ENCODE measurements around the gene ZNF263.

ZNF263 gene

GRCh38 chr16:3285131-3285530 is 1.8 kb downstream of the ZNF263 start:
- H2AFZ ChIP-seq (ENCODE audit: low read depth, low read length): no peak overlapping the region
- TF ChIP-seq EZH2 (IDR thresholded peaks at IDR 0.05; ENCODE audit: borderline replicate concordance, low read depth, low read length, severe bottlenecking) (no peak), CTCF (IDR thresholded peaks at IDR 0.05; ENCODE audit: borderline replicate concordance, extremely low read depth, low read length, poor library complexity, severe bottlenecking) (no peak)
- H3K9ac ChIP-seq (ENCODE audit: low read depth, low read length): peak overlapping the region; percentile 89
- H3K4me3 ChIP-seq (ENCODE audit: low read depth in 1 of 2, low read length in 2 of 2): peak overlapping the region in 1 of 2 experiments; percentile 90; a peak in 3 of 4 replicates
- H3K4me1 ChIP-seq (ENCODE audit: insufficient read depth, low read length): peaks cover 40% of the 10 kb centered on the region
- H3K4me2 ChIP-seq (ENCODE audit: insufficient read depth, low read length): peak overlapping the region; percentile 94
- H3K36me3 ChIP-seq (ENCODE audit: insufficient read depth, low read length): peaks cover 60% of the 10 kb centered on the region
- ATAC-seq (ENCODE audit: insufficient read depth, low read depth): no peak
- no peak overlapping the region for H3K27ac ChIP-seq (ENCODE audit: low read length)
- peaks cover 69% of the 10 kb centered on the region for H3K79me2 ChIP-seq (ENCODE audit: insufficient read depth, low read length)
- DNase-seq: no peak
- peaks cover 6% of the 10 kb centered on the region for H3K9me3 ChIP-seq (ENCODE audit: insufficient read depth, low read length, severe bottlenecking)
- no peaks in the 10 kb centered on the region for H3K27me3 ChIP-seq (ENCODE audit: insufficient read depth, low read length, poor library complexity)
- H4K20me1 ChIP-seq (ENCODE audit: insufficient read depth, low read length): peaks cover 34% of the 10 kb centered on the region

- no peak overlapping the region for H3K9ac ChIP-seq (ENCODE audit: low read depth, low read length)
- no peak overlapping the region for H3K4me2 ChIP-seq (ENCODE audit: insufficient read depth, low read length)
- H3K27me3 ChIP-seq (ENCODE audit: insufficient read depth, low read length, poor library complexity): no peaks in the 10 kb centered on the region
- H3K79me2 ChIP-seq (ENCODE audit: insufficient read depth, low read length): peaks cover 80% of the 10 kb centered on the region
- H2AFZ ChIP-seq (ENCODE audit: low read depth, low read length): no peak overlapping the region
- peaks cover 6% of the 10 kb centered on the region for H3K9me3 ChIP-seq (ENCODE audit: insufficient read depth, low read length, severe bottlenecking)
- DNase-seq (no peak), ATAC-seq (ENCODE audit: insufficient read depth, low read depth) (no peak)
- peaks cover 77% of the 10 kb centered on the region for H3K36me3 ChIP-seq (ENCODE audit: insufficient read depth, low read length)
- TF ChIP-seq EZH2 (IDR thresholded peaks at IDR 0.05; ENCODE audit: borderline replicate concordance, low read depth, low read length, severe bottlenecking) (no peak), CTCF (IDR thresholded peaks at IDR 0.05; ENCODE audit: borderline replicate concordance, extremely low read depth, low read length, poor library complexity, severe bottlenecking) (no peak)
- no peak overlapping the region for H3K27ac ChIP-seq (ENCODE audit: low read length)
- H3K4me1 ChIP-seq (ENCODE audit: insufficient read depth, low read length): peaks cover 18% of the 10 kb centered on the region
- H4K20me1 ChIP-seq (ENCODE audit: insufficient read depth, low read length): peaks cover 49% of the 10 kb centered on the region
- H3K4me3 ChIP-seq (ENCODE audit: low read depth in 1 of 2, low read length in 2 of 2): no peak overlapping the region
These were observed 6.8 kb downstream of the ZNF263 start for GRCh38 chr16:3289998-3290673.

GRCh38 chr16:3292604-3293003 is 9.3 kb downstream of the ZNF263 start:
- ATAC-seq (ENCODE audit: insufficient read depth, low read depth) (no peak), DNase-seq (no peak)
- H3K4me2 ChIP-seq (ENCODE audit: insufficient read depth, low read length): no peak overlapping the region
- peaks cover 6% of the 10 kb centered on the region for H3K9me3 ChIP-seq (ENCODE audit: insufficient read depth, low read length, severe bottlenecking)
- no peaks in the 10 kb centered on the region for H3K27me3 ChIP-seq (ENCODE audit: insufficient read depth, low read length, poor library complexity)
- H3K9ac ChIP-seq (ENCODE audit: low read depth, low read length): no peak overlapping the region
- no peak overlapping the region for H3K27ac ChIP-seq (ENCODE audit: low read length)
- H3K4me3 ChIP-seq (ENCODE audit: low read depth in 1 of 2, low read length in 2 of 2): no peak overlapping the region
- peaks cover 57% of the 10 kb centered on the region for H3K36me3 ChIP-seq (ENCODE audit: insufficient read depth, low read length)
- TF ChIP-seq EZH2 (IDR thresholded peaks at IDR 0.05; ENCODE audit: borderline replicate concordance, low read depth, low read length, severe bottlenecking): no peak
- no peak for TF ChIP-seq CTCF (IDR thresholded peaks at IDR 0.05; ENCODE audit: borderline replicate concordance, extremely low read depth, low read length, poor library complexity, severe bottlenecking)
- H3K4me1 ChIP-seq (ENCODE audit: insufficient read depth, low read length): 0 out of 2 replicates have a peak, but pooled peaks cover 4% of the 10 kb centered on the region
- peaks cover 37% of the 10 kb centered on the region; the same call in 1 of the 2 replicates for H4K20me1 ChIP-seq (ENCODE audit: insufficient read depth, low read length)
- peaks cover 58% of the 10 kb centered on the region for H3K79me2 ChIP-seq (ENCODE audit: insufficient read depth, low read length)
- no peak overlapping the region for H2AFZ ChIP-seq (ENCODE audit: low read depth, low read length)
